HG02763 (cell line): ENCODE results near the gene HOXA4.

ENCODE experiments used
- ATAC-seq: cut with Tn5 transposase; IDR thresholded peaks from one replicate; pipeline ENCODE4 v1.9.1; 2021; ENCODE audit warnings: mild to moderate bottlenecking, moderate library complexity; ENCODE audit not compliant: unreplicated experiment

HOXA4 gene

GRCh38 chr7:27133409-27134231, 3.1 kb upstream of the HOXA4 start:
- no peak for ATAC-seq

GRCh38 chr7:27132978-27133377, 2.4 kb upstream of the HOXA4 start:
- ATAC-seq: no peak

DNA sequence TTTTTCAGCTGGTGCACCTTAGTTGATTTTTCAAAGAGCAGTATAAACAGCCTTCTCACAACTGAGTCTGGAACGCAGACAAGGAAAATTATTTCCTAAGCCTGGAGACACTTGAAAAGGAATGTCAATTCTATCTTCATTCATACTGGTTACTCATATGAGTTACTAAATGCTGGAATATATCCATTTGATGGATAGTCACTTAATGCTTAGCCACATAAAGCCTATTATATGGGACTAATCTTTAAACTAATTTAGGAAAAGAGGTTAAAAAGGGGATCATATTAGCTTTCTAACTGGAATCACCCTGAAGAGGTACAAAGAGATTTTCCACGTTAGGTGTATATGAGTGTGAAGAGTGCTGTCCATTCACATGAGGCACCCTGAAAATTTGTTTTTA, 1.7 kb upstream of the HOXA4 start:
- ATAC-seq: no peak

DNA sequence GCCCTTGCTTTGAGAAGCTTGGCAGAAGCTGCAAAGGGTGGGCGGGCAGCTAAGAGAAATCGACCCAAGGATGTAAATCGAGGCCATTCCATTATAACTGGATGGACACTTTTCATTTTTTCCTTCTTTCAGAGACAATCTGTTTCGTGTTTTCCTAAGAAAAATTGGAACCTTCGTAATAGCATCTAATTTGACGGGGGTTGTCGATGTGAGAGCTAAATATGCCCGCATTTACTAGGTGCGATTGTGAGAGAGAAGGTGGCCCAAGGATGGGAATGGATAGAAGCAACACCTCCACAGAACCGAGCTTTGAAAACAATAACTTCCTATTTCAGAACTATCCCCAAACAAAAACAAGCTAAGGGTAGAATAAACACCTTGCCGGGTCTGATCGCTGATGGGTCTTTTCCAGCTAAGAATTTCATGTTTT, 848 bp upstream of the HOXA4 start:
- ATAC-seq: no peak

- no peak for ATAC-seq
These were observed 623 bp downstream of the HOXA4 start for GRCh38 chr7:27129729-27130539.

GRCh38 chr7:27128776-27129728, 1.5 kb downstream of the HOXA4 start:
- no peak for ATAC-seq

DNA sequence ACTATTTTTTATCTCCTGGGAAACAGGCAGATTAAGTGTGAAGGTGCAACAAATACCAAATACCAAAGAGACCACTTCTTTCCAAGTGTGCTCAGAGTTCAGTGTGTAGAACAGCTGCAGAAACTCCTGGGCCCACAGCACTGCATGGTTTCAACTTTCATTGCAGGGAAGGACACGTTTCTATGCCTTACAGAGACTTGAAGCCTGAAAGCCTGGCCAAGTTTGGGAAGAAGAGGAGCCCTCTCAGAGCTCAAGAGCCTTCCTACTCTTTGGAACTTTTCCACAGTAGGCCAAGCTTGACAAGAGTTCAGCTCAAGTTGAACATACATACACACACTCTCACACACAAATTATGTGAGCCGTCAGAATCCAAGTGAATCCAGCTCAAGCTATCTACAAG, 2.5 kb downstream of the HOXA4 start:
- ATAC-seq: no peak

GRCh38 chr7:27126596-27127327, 3.8 kb downstream of the HOXA4 start:
- no peak for ATAC-seq

- no peak for ATAC-seq
These were observed 4.6 kb downstream of the HOXA4 start for GRCh38 chr7:27125986-27126394.

- no peak for ATAC-seq
These were observed 5.5 kb downstream of the HOXA4 start for GRCh38 chr7:27124902-27125689.

GRCh38 chr7:27124096-27124901, 6.3 kb downstream of the HOXA4 start:
- ATAC-seq: no peak

- ATAC-seq: no peak
These were observed 7.0 kb downstream of the HOXA4 start for GRCh38 chr7:27123477-27124053.

GRCh38 chr7:27123007-27123476, 7.5 kb downstream of the HOXA4 start:
- ATAC-seq: no peak

GRCh38 chr7:27122077-27122910, 8.3 kb downstream of the HOXA4 start:
- ATAC-seq: no peak

DNA sequence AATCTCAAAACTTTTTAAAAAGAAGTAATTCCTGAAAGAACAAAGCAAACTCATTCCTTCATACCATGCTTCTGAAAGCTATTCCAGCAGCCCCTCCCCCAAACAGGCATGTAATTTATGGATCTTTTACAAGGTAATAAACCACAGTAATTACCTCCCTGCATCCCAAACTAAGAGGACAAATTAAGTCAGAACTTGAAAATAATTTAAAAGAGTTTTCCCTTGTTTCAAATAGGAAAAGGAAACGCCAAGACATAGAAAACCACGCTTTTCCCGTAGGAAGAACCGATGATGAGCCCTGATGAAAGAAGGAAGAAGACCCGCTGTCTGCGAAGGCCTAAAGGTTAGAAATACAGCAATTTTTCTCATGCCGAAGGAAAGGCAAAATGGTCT, 8.9 kb downstream of the HOXA4 start:
- no peak for ATAC-seq

DNA sequence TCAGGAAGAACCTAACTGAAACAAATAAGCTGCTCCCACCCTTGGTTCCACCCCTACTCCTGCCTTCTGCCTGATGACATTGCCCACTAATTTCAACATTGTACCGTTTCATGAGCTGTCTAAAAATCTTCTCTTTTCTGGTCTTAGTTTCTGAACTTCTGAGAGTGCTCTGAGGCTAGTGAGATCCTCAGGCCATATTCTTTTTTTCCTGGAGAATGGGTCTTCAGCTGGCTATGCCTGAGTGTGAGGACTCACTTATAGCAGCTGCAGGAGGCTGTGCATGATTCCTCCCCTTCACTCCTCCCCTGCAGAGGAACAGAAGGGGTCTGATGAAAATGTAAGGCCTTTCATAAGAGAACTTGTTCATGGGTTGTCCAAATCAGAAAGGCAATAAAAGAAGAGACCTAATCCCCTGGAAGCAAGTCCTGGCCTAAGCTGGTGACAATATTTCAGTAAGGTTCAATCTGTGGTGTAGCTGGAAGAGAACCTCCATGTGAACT, 11.1 kb downstream of the HOXA4 start:
- ATAC-seq: no peak

GRCh38 chr7:27118580-27118979, 12.0 kb downstream of the HOXA4 start:
- no peak for ATAC-seq
